Caki2 (cell line): ENCODE measurements around the gene ZNF41. TPM values are rescaled to one million over a fixed set of nuclear protein-coding genes. Genes with fewer than 3 reads are reported as not detected.
A peak's percentile ranks its signal among the peaks of the same experiment; 100 is the strongest.
"Not testable (repeated sequence)": the region's sequence is repeated elsewhere in the genome, so short reads cannot be mapped to it uniquely, and the experiment has no call there.

Source experiments
- DNase-seq: peaks from one replicate; pipeline ENCODE4 v3.0.0-alpha.2; 2015; ENCODE audit warnings: low read depth
- in situ Hi-C: cut with HindIII; loops from 2 replicates; pipeline ENCODE4 v1.10.0; 2016; ENCODE audit warnings: low sequenced_read_pairs, low pct_unique_long_range_greater_than_20kb, mixed read lengths
- total RNA-seq: library from RNA; depleted of rRNA; stranded (reverse); fragments of >200 nt; shearing (Covaris generic); gene quantifications from 2 replicates; pipeline ENCODE4 v1.2.3, GENCODE V29; 2014; ENCODE audit warnings: low replicate concordance; rRNA removed

The ZNF41 gene
- 4.0 and 7.9 TPM in 2 replicates for total RNA-seq

- DNase-seq, result peak; percentile 88
- in situ Hi-C loops, result no loop called here
These were observed at the start of gene ZNF41 for GRCh38 chrX:47482512-47483305. ZNF41 (minus strand) TSS chrX:47483222; CDS start chrX:47467481, 15,741 bp downstream.

- in situ Hi-C loops, result no loop called here
- no peak for DNase-seq
These were observed 47.0 kb upstream of the ZNF41 start for GRCh38 chrX:47530049-47530448.

- DNase-seq, result no peak
- in situ Hi-C loops, result no loop called here
These were observed 46.5 kb upstream of the ZNF41 start for GRCh38 chrX:47529548-47529947.

GRCh38 chrX:47523713-47524166 lies 40.7 kb upstream of the ZNF41 start:
- in situ Hi-C loops, result no loop called here
- no peak for DNase-seq

DNA sequence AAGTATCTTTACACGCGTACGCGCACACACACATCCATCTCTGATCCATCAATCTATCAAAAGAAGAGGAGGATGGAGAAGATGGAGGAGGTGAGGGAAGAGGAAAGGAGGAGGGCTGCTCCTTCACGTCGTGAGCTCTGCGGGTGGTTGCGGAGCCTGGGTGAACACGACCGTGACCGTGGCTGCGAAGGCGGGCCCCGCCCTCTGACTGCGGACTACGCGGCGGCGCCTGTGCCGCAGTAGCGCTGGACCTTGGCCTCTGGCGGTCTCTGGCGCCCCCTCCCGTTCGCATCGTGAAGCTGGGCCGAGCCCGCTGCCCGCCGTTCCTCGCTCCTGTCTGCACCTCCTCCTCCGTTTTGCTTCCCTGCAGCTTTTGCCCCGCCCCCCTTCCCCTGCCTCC lies 40.3 kb upstream of the ZNF41 start:
- in situ Hi-C loops, result no loop called here
- DNase-seq, result peak; percentile 71

DNA sequence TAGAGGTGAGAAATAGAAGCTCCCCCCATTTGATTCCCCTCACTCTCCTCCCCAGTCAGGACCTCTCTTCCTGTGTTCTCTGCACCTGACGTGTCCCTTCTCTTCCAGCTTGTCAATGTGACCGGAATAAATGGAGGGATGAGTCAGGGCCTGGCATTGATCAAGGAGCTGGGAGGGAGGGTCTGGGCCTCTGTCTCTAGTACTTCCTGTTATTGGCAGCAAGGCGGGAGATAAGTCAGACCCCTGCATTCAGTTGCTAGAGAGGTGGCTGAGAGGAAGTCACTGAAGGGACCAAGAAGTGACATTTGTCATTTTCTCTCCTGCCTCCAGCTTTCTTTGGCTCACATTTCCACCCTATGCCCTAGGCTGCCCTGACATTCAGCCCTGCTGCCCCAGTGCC lies 35.1 kb upstream of the ZNF41 start:
- DNase-seq, result no peak
- in situ Hi-C loops, result no loop called here

DNA sequence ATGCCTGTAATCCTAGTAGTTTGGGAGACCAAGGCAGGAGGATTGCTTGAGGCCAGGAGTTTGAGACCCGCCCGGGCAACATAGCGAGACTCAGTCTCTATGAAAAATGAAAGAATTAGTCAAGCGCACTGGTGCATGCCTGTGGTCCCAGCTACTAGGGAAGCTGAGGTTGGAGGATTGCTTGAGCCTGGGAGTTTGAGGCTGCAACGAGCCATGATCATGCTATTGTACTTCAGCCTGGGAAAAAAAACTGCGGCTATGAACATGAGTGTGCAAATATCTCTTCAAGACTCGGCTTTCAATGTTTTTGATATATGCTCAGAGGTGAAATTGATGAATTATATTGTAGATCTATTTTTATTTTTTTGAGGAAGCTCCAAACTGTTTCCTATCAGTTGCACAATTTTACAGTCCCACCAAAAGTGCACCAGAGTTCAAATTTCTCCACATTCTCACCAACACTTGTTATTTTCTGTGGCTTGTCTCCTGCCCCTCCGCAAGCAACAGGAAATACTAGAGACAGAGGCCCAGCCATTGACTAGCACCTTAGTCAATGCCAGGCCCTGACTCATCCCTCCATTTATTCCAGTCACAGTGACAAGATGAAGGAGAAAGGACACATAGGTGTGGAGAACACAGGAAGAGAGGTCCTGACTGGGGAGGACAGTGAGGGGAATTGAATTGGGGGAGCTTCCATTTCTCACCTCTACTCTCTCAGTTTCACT lies 33.1 kb upstream of the ZNF41 start:
- in situ Hi-C loops, result no loop called here
- DNase-seq, result peak; percentile 54

DNA sequence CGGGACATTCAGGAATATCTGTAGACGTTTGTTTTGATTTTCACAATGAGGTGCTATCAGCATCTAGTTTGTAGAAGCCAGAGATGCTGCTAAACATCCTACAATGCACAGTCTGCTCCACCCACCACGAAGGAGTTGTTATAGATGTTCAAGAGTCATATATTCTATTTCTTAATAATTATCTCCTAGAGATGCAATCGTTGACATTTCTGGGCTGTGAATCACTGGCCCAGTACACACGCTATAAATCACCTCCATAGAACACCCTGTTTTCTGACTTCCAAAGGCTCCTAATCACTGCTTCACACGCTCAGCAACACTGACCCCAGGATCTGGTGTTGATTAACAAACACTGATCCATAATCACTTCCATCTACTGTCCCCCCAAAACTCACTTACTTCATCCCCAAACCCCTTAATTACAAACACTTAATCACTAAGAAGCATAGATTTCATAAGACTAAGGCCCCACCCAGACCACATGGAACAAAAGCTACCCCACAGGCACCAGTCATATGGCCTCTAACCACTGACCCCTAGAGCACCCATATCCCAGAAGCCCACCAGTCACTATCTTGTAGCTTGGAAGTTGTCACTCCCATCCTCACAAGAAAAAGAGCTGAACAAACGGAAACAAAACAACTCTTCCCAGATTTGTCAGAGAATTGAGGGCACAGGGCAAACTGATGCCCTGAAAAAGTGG lies 31.7 kb upstream of the ZNF41 start:
- in situ Hi-C loops, result no loop called here
- peak; percentile 19 for DNase-seq

GRCh38 chrX:47513034-47513965 lies 30.3 kb upstream of the ZNF41 start:
- in situ Hi-C loops, DNase-seq: not testable (repeated sequence)

DNA sequence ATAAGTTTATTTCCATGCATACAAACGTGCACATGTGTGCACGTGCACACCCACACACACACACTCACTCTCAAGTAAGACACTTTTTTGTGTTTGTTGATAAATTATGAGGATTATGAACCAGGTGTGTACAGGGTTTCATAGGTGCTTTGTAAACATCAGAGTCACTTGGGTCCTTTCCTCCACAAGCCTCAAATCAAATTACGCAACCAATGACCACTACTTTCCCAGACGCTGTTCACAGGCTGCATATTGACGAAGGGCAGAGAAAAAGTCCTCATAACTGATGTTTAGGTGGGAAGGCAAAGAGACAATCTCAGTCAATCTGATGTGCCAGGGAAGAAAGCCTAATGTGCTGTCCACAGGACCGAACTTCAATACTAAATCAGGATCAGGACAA lies 29.4 kb upstream of the ZNF41 start:
- in situ Hi-C loops, DNase-seq: not testable (repeated sequence)

GRCh38 chrX:47507153-47507867 lies 24.3 kb upstream of the ZNF41 start:
- no peak for DNase-seq
- in situ Hi-C loops, result no loop called here

DNA sequence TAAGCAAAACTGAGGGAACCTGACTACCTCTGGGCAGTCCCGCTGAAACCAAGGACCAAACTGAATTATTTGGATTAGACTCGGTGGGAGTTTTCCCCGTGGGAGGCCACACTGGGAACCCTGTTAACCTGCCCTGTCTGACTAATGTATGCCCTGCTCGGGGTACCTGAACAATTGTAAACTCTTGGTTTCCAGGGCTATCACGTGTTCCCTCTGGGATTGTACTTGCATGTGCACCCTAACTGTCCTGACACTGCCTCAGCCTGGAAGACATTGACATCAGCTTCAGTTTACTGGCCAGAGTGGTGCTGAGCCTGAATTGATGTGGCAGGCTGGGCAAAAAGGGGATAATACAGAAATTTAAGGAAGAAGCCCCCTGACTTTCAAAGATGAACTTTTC lies 20.1 kb upstream of the ZNF41 start:
- in situ Hi-C loops, result no loop called here
- DNase-seq, result no peak

GRCh38 chrX:47502316-47503125 lies 19.5 kb upstream of the ZNF41 start:
- DNase-seq, result no peak
- in situ Hi-C loops, result no loop called here

GRCh38 chrX:47501226-47502074 lies 18.4 kb upstream of the ZNF41 start:
- no peak for DNase-seq
- in situ Hi-C loops, result no loop called here

DNA sequence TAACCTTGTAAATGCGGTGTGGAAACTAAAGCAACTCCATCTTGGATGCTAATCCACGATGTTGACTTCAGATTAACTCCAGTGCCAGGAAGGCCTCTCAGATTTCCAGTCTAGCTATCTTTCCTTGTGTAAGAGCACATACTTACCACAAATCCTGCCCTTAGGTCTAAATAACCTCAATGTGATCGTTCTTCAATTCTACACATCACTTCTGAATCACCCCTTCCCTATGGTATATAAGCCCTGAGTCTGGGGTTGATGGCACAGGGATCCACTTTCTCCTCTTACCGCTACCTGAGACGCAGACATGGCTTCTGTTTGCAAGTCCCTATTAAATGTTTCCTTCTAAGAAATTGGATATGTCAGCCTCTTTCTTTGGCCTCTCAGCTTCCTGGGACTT lies 17.5 kb upstream of the ZNF41 start:
- in situ Hi-C loops, result no loop called here
- no peak for DNase-seq

DNA sequence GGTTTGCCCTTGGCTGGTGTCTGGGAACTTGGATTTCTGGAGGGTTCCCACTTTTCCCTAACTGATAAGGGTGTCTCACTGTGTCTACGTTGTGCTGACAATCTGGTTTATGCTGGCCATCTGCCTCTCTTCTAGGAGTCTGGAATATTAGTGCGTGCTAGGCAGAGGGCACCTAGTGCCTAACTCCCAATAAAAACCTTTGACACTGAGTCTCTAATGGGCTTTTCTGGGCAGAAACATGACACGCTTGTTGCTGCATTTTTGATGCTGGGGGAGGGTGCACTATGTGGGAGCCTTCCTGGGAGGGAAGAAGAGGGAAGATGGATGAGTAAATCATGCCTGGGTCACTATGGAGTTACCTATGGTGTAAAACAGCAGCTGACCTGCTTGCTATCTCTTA lies 16.3 kb upstream of the ZNF41 start:
- DNase-seq, result no peak
- in situ Hi-C loops, result no loop called here
